RPMI8226 (cell line): ENCODE measurements around the gene STAT5B.

Experiments used
- DNase-seq: peaks from one replicate; pipeline ENCODE4 v3.0.0-alpha.2; 2015

STAT5B gene

DNA sequence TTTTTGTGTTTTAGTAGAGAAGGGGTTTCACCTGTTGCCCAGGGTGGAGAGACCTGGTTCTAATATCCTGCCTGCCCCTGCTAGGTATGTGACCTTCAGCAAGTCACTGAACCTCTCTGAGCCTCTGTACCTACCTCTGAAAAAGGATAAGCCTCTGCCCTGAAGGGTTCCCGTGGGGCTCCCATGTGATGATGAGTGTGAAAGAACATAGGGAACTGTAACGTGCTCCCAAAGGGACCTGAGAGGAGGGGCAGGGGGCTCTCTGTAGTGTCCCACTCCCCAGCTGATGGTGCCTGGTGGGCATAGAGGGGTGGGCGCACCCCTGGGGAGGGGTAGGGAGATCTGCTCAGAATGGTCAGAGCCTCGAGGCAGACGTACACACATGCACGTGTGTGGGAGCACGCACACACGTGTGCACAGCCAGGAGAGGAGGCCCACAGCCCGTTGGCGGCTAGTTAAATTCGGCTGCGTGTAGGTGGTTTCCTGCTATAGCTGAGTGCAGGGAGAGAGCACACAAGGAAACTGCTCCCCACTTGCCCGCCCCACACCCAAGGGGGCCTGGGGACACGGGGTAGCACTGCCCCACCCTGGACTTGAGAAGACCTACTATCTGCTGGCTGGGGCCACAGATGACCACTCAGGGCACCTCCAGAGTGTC, 101.9 kb downstream of the STAT5B start:
- no peak for DNase-seq

GRCh38 chr17:42171831-42172230, 104.4 kb downstream of the STAT5B start:
- no peak for DNase-seq

GRCh38 chr17:42169351-42169750, 106.8 kb downstream of the STAT5B start:
- DNase-seq: no peak

- DNase-seq: peak; percentile 71
Observed at GRCh38 chr17:42167807-42168206, 108.4 kb downstream of the STAT5B start.

GRCh38 chr17:42166196-42166763, 109.9 kb downstream of the STAT5B start:
- DNase-seq: no peak

DNA sequence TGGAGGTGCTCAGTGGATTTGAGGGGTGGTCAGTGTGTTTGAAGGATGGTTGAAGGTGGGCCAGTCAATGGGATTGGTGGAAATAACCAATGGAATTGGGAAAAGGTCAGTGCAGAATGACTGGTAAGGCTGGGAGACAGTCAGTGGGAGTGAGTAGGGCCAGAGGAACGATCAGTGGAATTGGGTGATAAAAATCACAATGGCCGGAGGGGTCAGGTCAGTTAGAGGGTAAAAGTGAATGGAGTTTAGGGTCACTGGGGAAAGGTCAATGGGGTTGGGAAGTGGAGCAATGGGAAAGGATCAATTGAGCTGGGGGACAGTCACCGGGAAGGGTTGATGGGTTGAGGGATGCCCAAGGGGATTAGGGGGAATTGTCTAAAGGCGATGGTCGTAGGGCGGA, 110.4 kb downstream of the STAT5B start:
- DNase-seq: no peak

GRCh38 chr17:42163696-42164407, 112.3 kb downstream of the STAT5B start:
- DNase-seq: no peak

- peak; percentile 40 for DNase-seq
Observed at GRCh38 chr17:42163113-42163512, 113.1 kb downstream of the STAT5B start.

DNA sequence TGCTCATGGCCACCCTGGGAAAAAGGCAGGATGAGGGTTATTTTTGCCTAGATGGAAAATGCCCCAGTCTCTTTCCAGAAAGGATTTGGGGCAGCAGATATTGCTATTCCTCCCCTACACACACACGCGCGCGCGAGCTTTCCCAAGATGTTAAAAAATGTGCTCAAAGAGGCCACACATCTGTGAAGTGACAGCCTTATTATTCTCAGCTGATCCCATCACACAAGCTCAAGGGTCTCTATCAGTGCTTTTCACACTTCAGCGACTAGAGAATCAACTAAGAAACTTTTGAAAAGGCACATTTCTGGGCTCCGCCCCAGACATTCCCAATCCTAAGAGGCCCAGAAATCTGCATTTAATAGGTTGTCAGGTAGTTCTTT, 115.7 kb downstream of the STAT5B start:
- no peak for DNase-seq

- DNase-seq: no peak
Observed at GRCh38 chr17:42159796-42160530, 116.2 kb downstream of the STAT5B start.

DNA sequence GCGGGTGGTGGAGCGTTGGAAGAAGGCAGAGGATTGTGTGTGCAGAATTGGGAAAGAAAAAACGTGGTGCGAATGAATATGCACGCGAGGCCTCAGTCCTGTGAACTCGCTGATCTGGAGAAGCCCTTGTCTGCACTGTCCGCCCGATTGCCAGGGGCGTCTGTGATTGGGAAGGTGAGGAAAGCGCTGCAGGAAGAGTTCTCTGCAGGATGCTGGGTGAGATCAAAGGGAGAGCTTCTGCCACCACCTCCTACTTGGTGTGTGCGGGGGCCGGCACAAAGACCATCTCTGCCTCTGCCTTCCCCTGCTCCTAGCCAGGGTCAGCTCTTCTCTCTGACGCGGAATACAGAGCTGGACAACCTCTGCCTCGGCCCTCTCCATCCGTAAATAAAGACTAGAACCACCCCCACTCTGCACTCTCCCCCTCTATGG, 120.6 kb downstream of the STAT5B start:
- no peak for DNase-seq

DNA sequence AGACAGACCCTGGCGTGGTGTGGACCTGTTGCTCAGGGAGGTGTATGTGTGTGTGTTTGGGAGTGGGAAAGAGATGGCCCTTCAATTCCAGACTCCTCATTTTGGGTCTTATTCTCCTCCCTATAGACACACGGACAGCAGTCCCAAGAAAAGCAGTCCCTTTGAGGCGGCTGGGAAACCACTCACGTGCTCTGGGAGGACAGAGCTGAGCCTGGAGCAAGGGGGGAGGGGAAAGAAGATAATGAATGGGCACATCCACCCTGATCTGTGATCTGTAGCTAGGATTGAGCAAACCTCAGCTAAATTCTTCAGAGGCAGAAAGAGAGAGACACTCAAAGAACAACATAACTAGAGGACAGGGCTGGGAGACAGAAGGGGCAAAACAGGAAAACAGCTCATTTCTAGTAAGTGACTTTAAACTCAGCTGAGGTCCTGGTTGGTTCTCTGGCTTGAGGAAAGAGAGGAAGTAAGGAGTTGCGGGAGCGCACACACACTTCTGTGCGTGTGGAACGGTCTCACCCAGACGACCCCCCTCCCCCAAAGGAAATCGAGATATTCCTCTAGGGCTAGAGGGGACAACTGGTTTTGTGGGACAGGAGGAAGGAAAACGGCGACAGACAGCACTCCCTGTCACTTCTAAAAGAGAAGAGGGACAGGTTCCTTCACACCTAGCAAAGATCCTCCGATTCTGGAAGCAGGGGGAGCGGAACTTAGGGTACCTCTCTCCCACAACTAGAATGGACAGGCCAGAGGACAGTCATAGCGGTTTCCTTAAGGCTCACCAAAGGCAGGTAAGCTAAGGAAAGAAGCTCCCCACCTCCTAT, 122.1 kb downstream of the STAT5B start:
- DNase-seq: peak; percentile 15
